Esophagus squamous epithelium (tissue), 5 donors: ENCODE results near the gene TCAP. TPM values are rescaled to one million over a fixed set of nuclear protein-coding genes. Genes with fewer than 3 reads are reported as not detected.

Experiments used
- DNase-seq: peaks from one replicate; lab custom pipeline; 2025; lab: John Stamatoyannopoulos, UW
- H3K27ac ChIP-seq, 4 donors: fragments of 200-600 bp; sonication (generic); one replicate each; pipeline ENCODE4 v1.5.1; 2016 to 2019; ENCODE audit warnings: mild to moderate bottlenecking in 1 of 4
- H3K27me3 ChIP-seq, 4 donors: fragments of 200-600 bp; sonication (generic); 1 replicate in 3 of 4; 2 replicates in 1 of 4; pipeline versions ENCODE4 v1.5.1 to v1.6.0; 2017 to 2021; ENCODE audit warnings: antibody characterized with exemption in 1 of 4
- H3K36me3 ChIP-seq, 3 donors: fragments of 200-600 bp; sonication (generic); one replicate each; pipeline ENCODE4 v1.5.1; 2016 to 2019
- H3K4me1 ChIP-seq, 3 donors: fragments of 200-600 bp; sonication (generic); one replicate each; pipeline ENCODE4 v1.5.1; 2017 to 2019
- H3K4me3 ChIP-seq, 4 donors: fragments of 200-600 bp; sonication (generic); 1 replicate in 3 of 4; 2 replicates in 1 of 4; pipeline ENCODE4 v1.5.1; 2016 to 2019; ENCODE audit warnings: mild to moderate bottlenecking in 2 of 4, moderate library complexity in 1 of 4
- H3K9me3 ChIP-seq, 3 donors: fragments of 200-600 bp; sonication (generic); one replicate each; pipeline ENCODE4 v1.5.1; 2016 to 2019
- CTCF ChIP-seq, 6 experiments: fragments of 450-650 bp in 4 of 6; fragments of 200-600 bp in 2 of 6; sonication (generic) in 2 of 6; IDR thresholded peaks; one replicate each; pipeline ENCODE4 v1.5.1; 2016 to 2019; ENCODE audit warnings: antibody characterized with exemption in 6 of 6, mild to moderate bottlenecking in 4 of 6, moderate library complexity in 4 of 6
- POLR2A ChIP-seq, 4 donors: fragments of 450-650 bp; IDR thresholded peaks; one replicate each; pipeline ENCODE4 v1.6.1; 2017; ENCODE audit warnings: antibody characterized with exemption in 4 of 4, mild to moderate bottlenecking in 4 of 4, moderate library complexity in 3 of 4
- WGBS, 2 donors: methylation state at CpG; one replicate each; pipeline ENCODE4 v1.1.5; 2018; 5-methylcytosine and 5-hydroxymethylcytosine counted together
- intact Hi-C: fragments of 100-400 bp; cut with DNase I; formaldehyde crosslinking; loops from one replicate; pipeline ENCODE4 v1.15.0; 2022
- total RNA-seq, 4 donors: library from RNA; depleted of rRNA; stranded (reverse); fragments of >200 nt; gene quantifications; one replicate each; pipeline ENCODE4 v1.1.0, GENCODE V29; 2016
- donor health status: DM: yes; HTN: yes; CAD: no.

The TCAP gene
- total RNA-seq, 4 donors from 2014 or later: 0.11 to 0.57 (median 0.29) TPM

DNA sequence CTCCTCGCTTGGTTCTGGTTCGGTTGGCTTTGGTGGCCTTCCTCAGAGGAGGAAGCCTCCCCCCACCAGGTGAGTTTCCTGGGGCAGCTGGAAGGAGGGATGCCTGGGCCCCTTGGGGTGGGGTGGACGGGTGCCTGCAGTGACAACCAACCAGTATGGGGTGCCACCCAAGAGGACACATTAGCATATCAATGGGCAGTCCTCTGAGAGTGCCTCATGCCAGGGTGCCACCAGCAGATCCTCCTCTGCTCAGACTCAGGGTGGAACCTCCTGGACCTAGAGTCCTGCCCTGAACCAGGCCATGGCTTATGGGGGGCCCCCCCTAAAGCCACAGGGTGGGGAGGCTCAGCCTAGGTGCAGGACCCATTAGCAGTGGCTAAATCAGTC is 35.7 kb upstream of the TCAP start:
- Histone ChIP-seq H3K27me3 (peaks cover 0 to 73% (median 9%) of the 10 kb centered on the region in 4 donors), H3K4me1 (peaks cover 30 to 72% (median 31%) of the 10 kb centered on the region in 3 donors), H3K4me3 (no peak overlapping the region), H3K27ac (no peak overlapping the region), H3K9me3 (no peaks in the 10 kb centered on the region), H3K36me3 (no peaks in the 10 kb centered on the region)
- intact Hi-C loops: no loop called here
- TF ChIP-seq CTCF (IDR thresholded peaks at IDR 0.05): no peak
- no peak for TF ChIP-seq POLR2A (IDR thresholded peaks at IDR 0.05)
- DNase-seq: no peak
- WGBS, 2 donors: 100% methylated on average over 1 of the region's 3 CpGs; no CpG with 5 or more reads in 1 of the 2 donors

DNA sequence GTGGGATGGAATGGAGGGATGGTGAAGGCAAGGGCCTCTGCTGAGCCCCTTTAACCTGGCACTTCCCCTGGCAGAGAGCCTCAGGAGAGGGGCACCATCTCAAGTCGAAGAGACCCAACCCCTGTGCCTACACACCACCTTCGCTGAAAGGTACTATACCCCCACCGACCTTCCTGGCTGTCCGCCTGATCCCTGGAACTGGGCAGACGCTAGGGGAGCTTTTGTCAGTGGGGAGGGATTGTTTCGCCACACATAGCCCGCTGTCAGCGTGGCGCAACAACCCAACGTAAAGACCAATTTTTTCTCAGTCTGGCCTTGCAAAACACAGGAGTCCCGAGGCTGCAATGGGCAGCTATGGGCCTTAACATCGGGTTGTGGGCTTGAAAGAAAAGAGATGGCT is 35.3 kb upstream of the TCAP start:
- H3K27ac ChIP-seq: no peak overlapping the region
- 71 to 82% methylated on average over 8 to 9 of the region's 12 CpGs for WGBS, 2 donors
- no peak for DNase-seq

DNA sequence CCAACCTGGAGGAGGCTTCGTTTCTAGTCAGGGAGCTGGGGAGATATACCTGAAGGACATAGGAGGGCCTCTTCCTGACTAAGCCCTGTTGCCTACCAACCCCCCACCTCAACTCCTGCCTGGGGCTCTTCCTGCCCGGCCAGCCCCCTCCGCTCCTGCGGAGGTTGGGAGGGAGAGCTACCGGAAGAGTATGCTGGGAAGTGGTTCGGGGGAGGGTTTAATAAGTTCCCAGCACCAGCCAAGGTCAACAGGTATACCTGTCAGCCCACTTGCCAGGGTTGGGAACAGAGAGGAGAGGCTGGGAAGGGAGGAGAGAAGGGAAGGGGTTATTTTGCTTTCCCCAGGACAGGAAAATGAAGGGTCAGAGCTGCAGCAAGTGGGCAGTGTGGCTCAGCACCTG is 33.7 kb upstream of the TCAP start:
- TF ChIP-seq POLR2A (IDR thresholded peaks at IDR 0.05) (no peak), CTCF (IDR thresholded peaks at IDR 0.05) (no peak)

More for the DNA sequence above, 35.3 kb upstream of the TCAP start:
- Histone ChIP-seq H3K4me1 (peaks cover 25 to 72% (median 27%) of the 10 kb centered on the region in 3 donors), H3K36me3 (no peaks in the 10 kb centered on the region), H3K27me3 (peaks cover 0 to 69% (median 9%) of the 10 kb centered on the region in 4 donors), H3K4me3 (no peak overlapping the region), H3K9me3 (no peaks in the 10 kb centered on the region)
- intact Hi-C loops: no loop called here
- TF ChIP-seq CTCF (IDR thresholded peaks at IDR 0.05) (no peak), POLR2A (IDR thresholded peaks at IDR 0.05) (no peak)

DNA sequence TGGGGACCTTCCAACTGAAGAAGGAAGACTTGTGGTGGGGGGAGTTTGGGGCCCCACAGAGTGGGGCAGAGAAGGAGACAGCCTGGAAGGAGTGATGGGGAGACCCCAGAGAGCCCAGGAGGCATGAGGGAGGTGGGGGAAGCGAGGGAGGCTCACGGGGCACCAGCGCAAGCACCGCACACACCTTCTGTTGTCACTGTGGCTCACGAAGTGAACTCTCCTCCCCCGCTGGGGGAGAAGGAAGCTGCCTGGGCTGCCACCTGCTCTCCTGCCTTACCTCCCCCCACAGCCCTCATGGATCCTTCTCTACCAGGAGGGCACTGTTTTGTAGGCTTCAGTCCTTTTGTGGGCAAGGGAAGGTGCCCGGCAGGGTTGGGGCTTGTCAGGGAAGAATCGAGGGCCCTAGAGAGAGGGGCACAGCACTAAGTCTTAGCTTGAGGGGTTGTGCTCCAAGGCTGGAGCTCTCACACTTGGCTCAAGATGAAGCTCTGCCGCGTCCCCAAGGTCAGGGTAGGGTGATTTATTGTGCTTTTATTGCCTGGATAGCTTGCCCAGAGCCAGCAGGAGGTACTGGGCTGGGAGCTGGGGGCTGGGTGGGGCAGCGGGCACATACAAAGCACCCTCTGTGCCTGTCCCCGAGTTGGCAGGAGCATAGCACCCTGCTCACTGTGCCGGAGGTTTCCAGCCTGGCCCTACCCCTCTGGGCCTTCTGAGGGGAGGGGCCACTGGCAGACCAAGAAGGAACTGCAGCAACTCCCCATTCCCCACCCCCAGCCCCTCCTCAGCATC is 32.8 kb upstream of the TCAP start:
- Histone ChIP-seq H3K36me3 (no peaks in the 10 kb centered on the region), H3K4me3 (no peak overlapping the region), H3K27me3 (peaks cover 0 to 44% (median 4%) of the 10 kb centered on the region in 4 donors), H3K9me3 (no peaks in the 10 kb centered on the region), H3K27ac (peak overlapping the region in 1 of 4 donors; percentile 31), H3K4me1 (peaks cover 8 to 63% (median 8%) of the 10 kb centered on the region in 3 donors)
- TF ChIP-seq CTCF (IDR thresholded peaks at IDR 0.05) (no peak), POLR2A (IDR thresholded peaks at IDR 0.05) (no peak)
- 61 to 65% methylated on average over 4 to 8 of the region's 13 CpGs for WGBS, 2 donors
- no peak for DNase-seq
- intact Hi-C loops: no loop called here

More for the DNA sequence above, 33.7 kb upstream of the TCAP start:
- no peak for DNase-seq
- 20 to 43% methylated on average over 3 to 4 of the region's 6 CpGs for WGBS, 2 donors
- intact Hi-C loops: no loop called here
- peaks cover 0 to 54% (median 9%) of the 10 kb centered on the region in 4 donors for H3K27me3 ChIP-seq
- H3K36me3 ChIP-seq: no peaks in the 10 kb centered on the region
- H3K9me3 ChIP-seq: no peaks in the 10 kb centered on the region
- H3K4me3 ChIP-seq: no peak overlapping the region
- peaks cover 13 to 68% (median 14%) of the 10 kb centered on the region in 3 donors for H3K4me1 ChIP-seq
- peak overlapping the region in 1 of 4 donors; percentile 31 for H3K27ac ChIP-seq

DNA sequence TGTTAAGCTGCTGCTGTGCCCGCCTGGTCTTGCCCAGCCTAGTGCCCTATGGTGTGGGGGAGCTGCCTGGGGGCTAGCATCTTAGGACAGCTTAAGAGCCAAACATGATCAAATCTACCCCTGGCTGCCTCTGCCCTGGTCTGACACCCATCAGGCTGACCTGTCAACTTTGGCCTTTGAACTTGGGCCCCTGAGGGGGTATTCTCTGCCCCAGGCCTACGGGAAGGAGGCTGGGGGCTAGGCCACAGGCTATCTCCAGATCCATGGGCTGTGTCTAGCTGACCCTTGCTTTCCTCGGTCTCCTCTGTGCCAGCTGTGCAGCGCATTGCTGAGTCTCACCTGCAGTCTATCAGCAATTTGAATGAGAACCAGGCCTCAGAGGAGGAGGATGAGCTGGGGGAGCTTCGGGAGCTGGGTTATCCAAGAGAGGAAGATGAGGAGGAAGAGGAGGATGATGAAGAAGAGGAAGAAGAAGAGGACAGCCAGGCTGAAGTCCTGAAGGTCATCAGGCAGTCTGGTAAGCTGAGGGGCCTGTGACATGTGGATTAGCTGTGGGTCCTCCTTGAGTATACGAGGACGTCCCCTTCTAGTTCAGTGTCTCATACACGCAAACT is 31.5 kb upstream of the TCAP start:
- Histone ChIP-seq H3K4me3 (no peak overlapping the region), H3K9me3 (no peaks in the 10 kb centered on the region), H3K27me3 (peaks cover 0 to 31% (median 0%) of the 10 kb centered on the region in 4 donors), H3K36me3 (no peaks in the 10 kb centered on the region), H3K27ac (no peak overlapping the region), H3K4me1 (peaks cover 17 to 63% (median 18%) of the 10 kb centered on the region in 3 donors)
- DNase-seq: no peak
- intact Hi-C loops: no loop called here
- 53 to 57% methylated on average over 4 to 8 of the region's 8 CpGs for WGBS, 2 donors
- TF ChIP-seq CTCF (IDR thresholded peaks at IDR 0.05) (no peak), POLR2A (IDR thresholded peaks at IDR 0.05) (no peak)
